Vagina (tissue), 2 donors: ENCODE measurements around the gene NKX6-2. TPM values are rescaled to one million over a fixed set of nuclear protein-coding genes. Genes with fewer than 3 reads are reported as not detected.

ENCODE experiments used
- DNase-seq, 2 donors: peaks; one replicate each; pipeline ENCODE4 v3.0.0-alpha.2; 2017; ENCODE audit errors: extremely low spot score in 2 of 2
- H3K27ac ChIP-seq: fragments of 200-600 bp; sonication (generic); one replicate; pipeline ENCODE4 v1.5.1; 2019
- H3K27me3 ChIP-seq: fragments of 200-600 bp; sonication (generic); one replicate; pipeline ENCODE4 v1.5.1; 2019
- H3K36me3 ChIP-seq, 2 donors: fragments of 200-600 bp; sonication (generic); one replicate each; pipeline ENCODE4 v1.5.1; 2017 to 2019
- H3K4me1 ChIP-seq: fragments of 200-600 bp; sonication (generic); one replicate; pipeline ENCODE4 v1.5.1; 2019
- H3K4me3 ChIP-seq, 2 donors: fragments of 200-600 bp; sonication (generic); 1 replicate in 1 of 2; 2 replicates in 1 of 2; pipeline ENCODE4 v1.5.1; 2016 to 2019
- H3K9me3 ChIP-seq: fragments of 200-600 bp; sonication (generic); one replicate; pipeline ENCODE4 v1.5.1; 2019
- CTCF ChIP-seq, 3 experiments: fragments of 450-650 bp in 2 of 3; fragments of 200-600 bp in 1 of 3; sonication (generic) in 1 of 3; IDR thresholded peaks; one replicate each; pipeline ENCODE4 v1.5.1; 2017 to 2019; ENCODE audit warnings: antibody characterized with exemption in 3 of 3, mild to moderate bottlenecking in 2 of 3, moderate library complexity in 2 of 3
- POLR2A ChIP-seq, 2 donors: fragments of 450-650 bp; IDR thresholded peaks; one replicate each; pipeline ENCODE4 v1.6.1; 2017; ENCODE audit warnings: antibody characterized with exemption in 2 of 2, mild to moderate bottlenecking in 2 of 2, moderate library complexity in 2 of 2
- POLR2AphosphoS5 ChIP-seq, 2 donors: sonication (generic); formaldehyde crosslinking; IDR thresholded peaks; one replicate each; pipeline ENCODE4 v1.9.0; 2017; ENCODE audit warnings: antibody characterized with exemption in 2 of 2, mild to moderate bottlenecking in 2 of 2, low read depth in 1 of 2; ENCODE audit not compliant: insufficient read depth in 1 of 2
- intact Hi-C: fragments of 100-400 bp; cut with DNase I; formaldehyde crosslinking; loops from one replicate; pipeline ENCODE4 v1.15.1; 2023
- total RNA-seq: library from RNA; depleted of rRNA; stranded (reverse); fragments of >200 nt; gene quantifications from one replicate; pipeline ENCODE4 v1.2.3, GENCODE V29; 2016

The NKX6-2 gene
- total RNA-seq, 1 donor from 2014 or later = 0.49 TPM

- Histone ChIP-seq H3K27ac (no peak overlapping the region), H3K27me3 (no peaks in the 10 kb centered on the region), H3K36me3 (no peaks in the 10 kb centered on the region), H3K4me1 (peaks cover 4% of the 10 kb centered on the region), H3K9me3 (no peaks in the 10 kb centered on the region), H3K4me3 (no peak overlapping the region)
- intact Hi-C loops = no loop called here
- TF ChIP-seq POLR2AphosphoS5 (IDR thresholded peaks at IDR 0.05; ENCODE audit: insufficient read depth in 1 of 2, low read depth in 1 of 2) = no peak
- TF ChIP-seq POLR2A (IDR thresholded peaks at IDR 0.05) = no peak
- no peak for TF ChIP-seq CTCF (IDR thresholded peaks at IDR 0.05)
- DNase-seq = no peak
These were observed 43.1 kb downstream of the NKX6-2 start for GRCh38 chr10:132742837-132743194.

- Histone ChIP-seq H3K27ac (no peak overlapping the region), H3K4me3 (no peak overlapping the region), H3K4me1 (peaks cover 4% of the 10 kb centered on the region), H3K36me3 (no peaks in the 10 kb centered on the region), H3K27me3 (no peaks in the 10 kb centered on the region), H3K9me3 (no peaks in the 10 kb centered on the region)
- TF ChIP-seq POLR2A (IDR thresholded peaks at IDR 0.05) (no peak), POLR2AphosphoS5 (IDR thresholded peaks at IDR 0.05; ENCODE audit: insufficient read depth in 1 of 2, low read depth in 1 of 2) (no peak), CTCF (IDR thresholded peaks at IDR 0.05) (no peak)
- no peak for DNase-seq
- intact Hi-C loops = no loop called here
These were observed 43.6 kb downstream of the NKX6-2 start for GRCh38 chr10:132742167-132742836.

GRCh38 chr10:132740588-132740987 lies 45.4 kb downstream of the NKX6-2 start:
- Histone ChIP-seq H3K27ac (no peak overlapping the region), H3K4me3 (no peak overlapping the region), H3K27me3 (no peaks in the 10 kb centered on the region), H3K4me1 (peaks cover 4% of the 10 kb centered on the region), H3K9me3 (no peaks in the 10 kb centered on the region), H3K36me3 (no peaks in the 10 kb centered on the region)
- DNase-seq = no peak
- intact Hi-C loops = no loop called here
- no peak for TF ChIP-seq POLR2AphosphoS5 (IDR thresholded peaks at IDR 0.05; ENCODE audit: insufficient read depth in 1 of 2, low read depth in 1 of 2)
- no peak for TF ChIP-seq CTCF (IDR thresholded peaks at IDR 0.05)
- TF ChIP-seq POLR2A (IDR thresholded peaks at IDR 0.05) = no peak

GRCh38 chr10:132739225-132739613 lies 46.7 kb downstream of the NKX6-2 start:
- TF ChIP-seq POLR2AphosphoS5 (IDR thresholded peaks at IDR 0.05; ENCODE audit: insufficient read depth in 1 of 2, low read depth in 1 of 2) (no peak), POLR2A (IDR thresholded peaks at IDR 0.05) (no peak), CTCF (IDR thresholded peaks at IDR 0.05) (no peak)
- no peak for DNase-seq
- H3K9me3 ChIP-seq = no peaks in the 10 kb centered on the region
- H3K36me3 ChIP-seq = no peaks in the 10 kb centered on the region
- H3K4me3 ChIP-seq = no peak overlapping the region
- no peaks in the 10 kb centered on the region for H3K27me3 ChIP-seq
- no peak overlapping the region for H3K27ac ChIP-seq
- intact Hi-C loops = no loop called here
- H3K4me1 ChIP-seq = peaks cover 4% of the 10 kb centered on the region

- Histone ChIP-seq H3K4me1 (peaks cover under 1% of the 10 kb centered on the region), H3K36me3 (no peaks in the 10 kb centered on the region), H3K4me3 (no peak overlapping the region), H3K27ac (no peak overlapping the region), H3K27me3 (no peaks in the 10 kb centered on the region), H3K9me3 (no peaks in the 10 kb centered on the region)
- TF ChIP-seq POLR2A (IDR thresholded peaks at IDR 0.05) (no peak), CTCF (IDR thresholded peaks at IDR 0.05) (no peak), POLR2AphosphoS5 (IDR thresholded peaks at IDR 0.05; ENCODE audit: insufficient read depth in 1 of 2, low read depth in 1 of 2) (no peak)
- intact Hi-C loops = no loop called here
- DNase-seq = no peak
These were observed 47.3 kb downstream of the NKX6-2 start for GRCh38 chr10:132738454-132739224.
